Stimulated activated CD4-positive, alpha-beta T cell treated with anti-CD3 and anti-CD28 coated beads, Interleukin-4, amount 100 ng/mL, for 24 hours (primary cell): Measurements from ENCODE around the gene ETFB.
A peak's percentile ranks its signal among the peaks of the same experiment; 100 is the strongest.
"Not testable (repeated sequence)": the region's sequence is repeated elsewhere in the genome, so short reads cannot be mapped to it uniquely, and the experiment has no call there.

ENCODE experiments used
- DNase-seq: peaks from one replicate; pipeline ENCODE4 v3.0.0-alpha.2; 2020

ETFB gene

DNA sequence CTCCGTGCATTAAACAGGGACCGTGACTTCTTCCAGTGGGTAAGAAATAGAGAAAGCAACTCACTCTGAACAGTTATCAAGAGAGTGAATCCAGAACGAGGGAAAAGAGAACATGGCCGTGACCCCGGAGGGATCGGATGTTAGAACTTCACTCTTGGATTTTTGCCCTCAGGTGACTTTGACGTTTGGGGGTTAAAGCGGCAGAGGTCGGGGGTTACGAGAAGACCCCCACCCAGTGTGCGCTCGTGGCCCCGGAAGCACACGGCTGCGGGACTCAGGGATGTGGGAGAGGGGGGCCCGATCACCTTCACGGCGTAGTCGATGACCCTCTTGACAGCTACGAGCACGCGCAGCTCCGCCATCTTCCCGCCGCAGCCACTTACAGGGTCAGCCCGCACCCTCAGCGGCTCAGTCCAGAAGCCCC lies at the start of gene ETFB:
TSS of gene ETFB (minus strand) at position 424 of the 424 bp plus-strand sequence. CDS start at position 362, 62 bp downstream.
- DNase-seq, result no peak

DNA sequence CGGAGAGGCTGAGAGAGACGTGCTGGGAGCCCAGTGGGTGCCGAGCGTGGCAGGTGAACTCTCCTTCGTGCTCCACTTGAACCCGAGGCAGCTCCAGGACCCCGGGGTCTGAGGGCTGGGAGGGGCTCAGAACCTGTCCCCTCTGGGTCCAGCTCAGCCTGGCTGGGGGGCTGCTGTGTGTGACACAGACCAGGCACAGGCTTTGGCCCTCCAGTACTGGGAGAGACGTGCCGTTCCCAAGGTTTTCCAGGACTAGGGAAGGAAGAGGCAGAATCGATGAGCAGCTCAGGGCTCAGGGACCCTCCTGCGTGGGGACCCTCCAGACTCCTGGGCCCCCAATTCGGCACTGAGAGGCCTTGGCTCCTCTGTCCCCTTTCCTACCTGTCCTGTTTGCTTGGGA lies 49.0 kb upstream of the ETFB start:
- DNase-seq, result no peak

DNA sequence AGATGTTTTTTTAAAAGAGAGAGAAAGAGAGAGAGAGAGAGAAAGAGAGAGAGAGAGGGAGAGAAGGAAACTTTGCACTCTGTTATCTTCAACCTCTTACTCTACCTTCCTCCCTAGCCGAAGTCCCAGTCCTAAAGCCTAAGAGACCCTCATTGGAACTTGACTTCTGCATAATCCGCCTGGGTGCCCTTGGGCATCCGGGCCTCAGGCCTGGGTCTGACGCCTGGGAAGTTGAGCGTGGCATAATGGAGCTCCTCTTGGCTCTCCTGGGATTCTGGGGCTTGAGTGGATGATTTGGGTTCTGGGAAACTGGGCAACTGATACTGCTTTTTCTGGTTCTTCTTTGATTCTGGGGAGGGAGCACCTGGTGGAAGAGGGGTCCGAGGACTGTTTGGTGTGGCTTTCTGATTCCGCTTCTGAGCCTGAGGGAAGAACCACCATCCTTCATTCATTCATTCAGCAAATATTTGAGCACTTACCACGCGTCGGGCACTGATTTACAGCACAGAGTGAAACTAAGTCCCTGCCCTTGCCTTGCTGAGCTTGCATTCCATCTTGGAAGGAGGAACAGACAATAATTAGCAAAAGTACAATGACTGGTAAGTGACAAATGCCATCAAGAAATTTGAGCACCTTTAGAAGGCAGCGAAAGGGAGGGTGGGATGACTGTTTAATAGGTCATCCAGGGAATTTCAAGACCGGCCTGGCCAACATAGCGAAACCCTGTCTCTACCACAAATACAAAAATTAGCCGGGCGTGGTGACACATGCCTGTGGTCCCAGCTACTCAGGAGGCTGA lies 45.0 kb upstream of the ETFB start:
- no peak for DNase-seq

DNA sequence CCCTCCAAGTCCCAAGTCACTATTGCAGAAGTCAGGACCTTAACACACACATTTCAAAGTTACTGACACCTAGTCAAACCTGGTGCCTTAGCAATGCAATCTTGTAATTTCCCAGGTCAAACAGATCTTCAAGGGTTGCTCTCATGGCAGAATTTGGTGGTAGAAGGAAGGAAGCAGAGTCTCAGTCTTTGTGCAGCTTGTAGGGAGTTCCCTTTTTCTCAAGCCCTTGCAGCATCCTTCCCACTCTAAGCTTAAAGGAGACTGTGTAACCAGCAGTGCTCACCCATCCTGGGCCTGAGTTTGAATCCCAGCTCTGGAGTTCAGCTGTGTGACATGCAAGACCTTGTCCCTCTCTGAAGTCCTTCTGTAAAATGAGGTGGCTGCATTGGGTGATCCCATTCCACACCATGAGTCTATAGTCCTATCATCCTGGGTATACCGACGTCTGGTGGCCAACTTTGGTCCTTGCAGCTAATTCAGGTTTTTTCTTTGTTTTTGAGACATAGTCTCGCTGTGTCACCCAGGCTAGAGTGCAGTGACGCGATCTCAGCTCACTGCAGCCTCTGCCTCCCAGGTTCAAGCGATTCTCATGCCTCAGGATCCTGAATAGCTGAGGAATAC lies 41.4 kb upstream of the ETFB start:
- peak; percentile 39 for DNase-seq

- DNase-seq, result no peak
Observed at GRCh38 chr19:51402117-51402516, 35.9 kb upstream of the ETFB start.

DNA sequence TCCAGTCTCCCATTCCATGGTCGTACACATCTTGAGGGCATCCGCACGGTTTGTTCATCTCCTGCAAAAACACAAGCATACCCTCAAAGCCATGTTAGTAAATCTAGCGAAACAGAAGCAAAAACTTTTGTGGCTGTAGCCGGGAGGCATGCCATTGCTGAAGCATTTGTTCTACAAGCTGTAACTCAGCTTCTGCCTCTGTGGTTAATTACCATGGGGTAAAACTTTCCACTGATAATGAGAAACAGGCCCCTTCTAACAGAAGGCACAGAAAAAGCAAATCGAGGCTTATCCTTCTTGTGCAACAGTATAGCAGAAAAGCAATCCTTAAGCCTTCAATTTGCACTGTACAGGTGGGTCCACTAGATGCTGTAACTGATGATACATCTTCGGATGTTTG lies 33.7 kb upstream of the ETFB start:
- not testable (repeated sequence) for DNase-seq

DNA sequence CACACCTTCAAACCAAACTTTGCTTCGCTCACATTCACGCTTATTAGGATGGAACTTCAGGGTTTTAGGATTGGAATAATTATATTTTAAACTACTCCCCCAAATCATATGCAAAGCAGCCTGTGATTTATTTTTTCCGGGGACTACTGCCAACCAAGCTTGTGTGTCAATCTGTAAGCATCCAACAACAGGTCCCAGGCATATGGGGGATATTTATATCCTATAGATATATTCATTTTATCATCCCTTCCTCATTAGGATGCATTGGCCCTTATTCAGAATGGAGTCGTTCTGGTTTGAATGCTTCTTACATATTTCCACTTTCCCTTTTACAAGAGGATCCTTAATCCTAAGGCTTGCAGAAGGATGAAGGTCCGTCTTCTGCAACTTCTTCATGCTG lies 33.0 kb upstream of the ETFB start:
- no peak for DNase-seq

- DNase-seq, result no peak
Observed at GRCh38 chr19:51398096-51398704, 32.0 kb upstream of the ETFB start.

DNA sequence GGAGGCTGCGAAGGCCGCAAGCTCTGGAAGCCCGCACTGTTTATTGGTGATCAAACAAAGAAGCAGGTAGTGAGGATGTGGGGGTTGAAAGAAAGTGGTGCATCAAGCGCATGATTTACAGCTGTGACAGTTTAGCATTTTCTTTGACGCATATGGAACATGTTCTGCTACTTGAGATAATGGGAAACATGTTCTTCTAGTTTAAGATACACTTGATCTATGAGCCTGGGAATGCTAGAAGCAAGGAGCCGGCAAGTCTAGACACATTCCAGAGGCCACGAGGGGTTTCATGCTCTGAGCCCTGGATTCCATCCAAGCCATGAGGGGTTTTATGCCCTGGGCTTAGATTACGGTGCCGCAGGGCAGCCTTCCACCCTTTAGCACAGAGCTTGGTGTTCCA lies 31.3 kb upstream of the ETFB start:
- not testable (repeated sequence) for DNase-seq

- no peak for DNase-seq
Observed at GRCh38 chr19:51396175-51396574, 30.0 kb upstream of the ETFB start.

DNA sequence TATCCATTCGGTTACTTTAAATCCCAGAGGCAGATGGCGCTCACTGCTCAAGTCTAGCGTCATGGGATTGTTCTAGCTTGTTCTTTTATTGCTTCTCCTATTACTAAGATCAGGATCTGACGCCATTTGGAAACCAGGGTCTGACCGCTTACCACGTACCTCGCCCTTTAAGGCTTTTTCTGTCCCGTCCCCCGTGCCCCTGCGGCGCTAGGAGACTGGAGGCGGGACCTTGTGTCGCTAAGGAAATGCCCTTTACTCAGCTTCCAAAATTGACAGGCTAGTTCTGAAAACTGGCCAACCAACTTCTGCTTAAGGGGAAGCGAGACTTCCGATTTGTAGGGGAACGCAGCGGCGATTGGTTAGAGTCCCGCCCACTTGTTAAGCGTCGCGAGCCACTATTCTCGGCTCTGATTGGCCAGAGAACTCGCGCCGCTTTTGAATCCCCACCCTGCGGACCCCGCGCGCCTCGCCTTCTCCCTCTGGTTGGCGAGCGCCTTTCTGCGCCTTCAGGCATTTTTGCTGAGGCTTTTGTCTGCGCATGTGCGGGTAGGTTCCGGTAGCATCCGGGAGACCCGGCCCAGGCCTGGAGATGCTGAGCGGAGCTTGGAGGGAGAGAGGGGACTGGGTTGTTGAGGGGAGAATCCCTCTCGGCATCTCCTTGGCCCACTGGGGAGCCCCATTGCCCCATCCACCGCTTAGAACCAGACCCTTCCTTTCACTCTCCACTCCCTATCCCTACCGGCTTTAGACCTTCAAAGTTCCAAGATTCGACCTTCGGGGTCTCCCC lies 28.1 kb upstream of the ETFB start:
- DNase-seq, result peak; percentile 91

- DNase-seq, result no peak
Observed at GRCh38 chr19:51392701-51393100, 26.5 kb upstream of the ETFB start.

DNA sequence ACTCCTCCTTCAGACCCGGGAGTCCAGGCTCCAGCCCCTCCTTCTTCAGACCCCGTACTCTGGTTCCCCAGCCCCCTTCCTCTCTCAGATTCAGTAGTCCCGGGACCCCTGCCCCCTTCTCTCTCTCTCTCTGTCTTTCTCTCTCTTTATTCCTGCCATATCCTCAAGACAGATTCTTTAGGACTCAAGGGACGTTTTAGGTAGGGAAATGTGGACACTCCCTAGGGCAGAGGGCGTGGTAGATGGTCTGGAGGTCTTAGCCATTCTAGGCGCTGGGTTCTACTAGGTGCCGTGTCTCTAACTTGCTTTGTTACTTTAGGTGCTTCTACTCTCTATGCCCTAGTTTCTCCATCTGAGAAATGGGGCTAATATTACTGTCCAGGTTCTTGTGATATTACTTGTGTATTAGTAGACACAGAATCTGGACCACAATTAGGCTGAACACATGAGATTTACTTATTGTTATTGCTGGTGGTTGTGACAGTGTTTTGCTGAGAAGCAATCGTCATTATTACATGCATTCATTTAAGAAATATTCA lies 25.0 kb upstream of the ETFB start:
- no peak for DNase-seq

DNA sequence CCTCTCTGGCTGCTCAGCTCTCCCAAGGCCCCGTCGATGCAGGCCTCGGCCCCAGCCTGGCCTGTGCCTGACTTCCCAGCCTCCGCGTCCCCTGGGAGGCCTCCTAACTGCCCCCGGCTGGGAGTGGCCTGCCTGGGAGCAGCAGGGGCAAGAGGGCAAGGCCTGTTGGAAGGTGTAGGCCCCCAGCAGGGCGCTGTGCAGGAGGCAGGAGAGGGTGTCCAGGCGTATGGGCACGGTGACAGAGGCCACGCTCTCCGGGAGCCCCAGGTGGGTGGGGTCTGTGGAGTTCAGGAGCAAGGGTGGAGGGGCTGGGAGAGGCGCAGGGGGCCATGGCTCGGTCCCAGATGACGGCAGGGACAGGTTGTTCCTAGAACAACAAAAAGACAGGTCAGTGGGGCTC lies 23.0 kb upstream of the ETFB start:
- no peak for DNase-seq

DNA sequence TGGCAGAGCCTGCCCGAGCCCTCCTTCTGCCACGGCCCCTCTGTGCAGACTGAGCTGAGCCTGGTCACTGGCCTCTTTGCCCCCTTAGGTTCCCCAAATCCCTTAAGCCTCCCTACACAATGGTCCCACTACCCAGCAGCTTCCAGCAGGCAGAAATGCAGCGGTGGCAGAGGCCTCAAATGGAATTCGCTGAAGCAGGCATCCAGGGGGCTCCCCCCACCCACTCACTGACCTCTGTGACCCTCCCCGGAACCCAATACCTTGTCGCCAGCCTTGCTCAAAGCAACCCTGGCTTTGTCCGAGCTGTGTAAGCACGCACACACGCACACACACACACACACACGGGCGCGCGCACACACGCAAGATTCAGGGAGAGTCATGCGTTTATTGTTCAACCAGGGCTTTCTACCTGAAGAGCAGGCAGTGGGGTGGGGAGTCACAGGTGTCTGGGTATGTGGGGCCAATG lies 21.8 kb upstream of the ETFB start, which contains the start of gene LIM2:
TSS of gene LIM2 (minus strand) at position 51 of the 466 bp plus-strand sequence. CDS start 531 bp downstream, outside the sequence.
- no peak for DNase-seq

- no peak for DNase-seq
Observed at GRCh38 chr19:51386882-51387520, 20.8 kb upstream of the ETFB start.

GRCh38 chr19:51382004-51382403 lies 15.8 kb upstream of the ETFB start:
- DNase-seq, result no peak

DNA sequence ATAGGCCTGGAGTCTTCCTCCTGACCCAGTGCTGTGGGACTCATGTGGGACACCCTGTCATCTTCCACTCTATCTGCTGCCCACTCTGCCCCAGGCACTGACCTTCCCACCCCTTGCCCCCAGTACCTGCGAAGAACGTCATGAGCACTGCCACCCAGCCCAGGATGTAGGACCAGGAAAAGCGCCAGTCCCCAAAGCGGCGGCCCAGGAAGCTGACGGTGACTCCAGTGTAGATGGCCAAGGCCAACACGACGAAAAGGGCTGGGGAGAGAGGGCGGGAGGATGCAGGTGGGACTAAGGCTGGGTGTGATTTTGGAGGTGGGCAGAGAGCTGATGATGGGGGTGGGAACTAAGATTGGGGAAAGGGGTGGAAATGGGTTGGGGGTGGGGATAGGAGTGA lies 14.2 kb upstream of the ETFB start:
- DNase-seq, result no peak

DNA sequence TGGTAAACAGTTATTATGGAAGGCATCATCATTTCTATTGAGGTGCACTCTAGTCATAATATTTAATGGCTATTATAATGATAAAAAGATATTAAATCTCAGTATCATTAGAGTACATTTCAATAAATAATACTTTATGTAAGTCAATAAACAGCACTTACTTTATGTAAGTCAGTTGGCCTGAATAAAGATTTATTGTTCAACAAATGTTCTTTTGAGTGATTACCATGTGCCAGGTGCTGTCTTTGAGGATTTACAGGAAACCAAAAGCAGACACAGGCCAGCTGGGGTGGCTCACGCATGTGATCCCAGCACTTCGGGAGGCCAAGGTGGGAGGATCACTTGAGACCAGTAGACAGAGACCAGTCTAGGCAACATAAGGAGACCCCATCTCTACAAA lies 11.2 kb upstream of the ETFB start:
- DNase-seq, result no peak

DNA sequence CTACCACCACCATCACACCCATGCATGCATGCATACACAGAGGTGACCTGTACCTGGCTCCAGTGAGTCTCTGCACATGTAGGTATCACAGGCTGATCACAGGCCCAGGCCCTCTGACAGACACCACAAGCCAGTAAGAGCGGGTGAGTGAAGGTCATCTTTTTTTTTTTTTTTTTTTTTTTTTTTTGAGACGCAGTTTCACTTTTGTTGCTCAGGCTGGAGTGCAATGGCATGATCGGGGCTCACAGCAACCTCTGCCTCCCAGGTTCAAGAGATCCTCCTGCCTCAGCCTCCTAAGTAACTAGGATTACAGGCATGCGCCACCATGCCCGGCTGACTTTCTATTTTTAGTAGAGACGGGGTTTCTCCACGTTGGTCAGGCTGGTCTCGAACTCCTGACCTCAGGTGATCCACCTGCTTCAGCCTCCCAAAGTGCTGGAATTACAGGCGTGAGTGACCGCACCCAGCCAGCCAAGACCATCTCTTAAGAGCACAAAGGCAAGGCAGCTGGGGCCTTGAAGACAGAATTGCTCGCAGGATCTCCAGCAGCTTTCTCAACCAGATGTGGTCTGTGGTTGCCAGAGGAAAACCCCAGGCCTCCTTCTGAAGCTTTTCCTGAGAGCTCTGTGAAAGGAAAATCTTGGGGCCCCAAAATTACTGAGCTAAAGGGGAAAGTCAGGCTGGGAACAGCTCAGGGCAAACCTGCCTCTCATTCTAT lies 9.5 kb upstream of the ETFB start:
- peak; percentile 52 for DNase-seq
